NCI-H187 (cell line): ENCODE measurements around the gene SRPK2.

Experiments
- DNase-seq, 2 experiments: peaks; one replicate each; lab custom pipeline; 2025; lab: John Stamatoyannopoulos, UW

The SRPK2 gene

GRCh38 chr7:105133986-105134655 is 254.6 kb downstream of the SRPK2 start:
- no peak for DNase-seq

- DNase-seq: no peak
Measured at GRCh38 chr7:105133358-105133757, 255.4 kb downstream of the SRPK2 start.

GRCh38 chr7:105132835-105133234 is 255.9 kb downstream of the SRPK2 start:
- no peak for DNase-seq

GRCh38 chr7:105132335-105132734 is 256.4 kb downstream of the SRPK2 start:
- no peak for DNase-seq

GRCh38 chr7:105131890-105132289 is 256.8 kb downstream of the SRPK2 start:
- no peak for DNase-seq

- DNase-seq: no peak
Measured at GRCh38 chr7:105131033-105131656, 257.6 kb downstream of the SRPK2 start.

GRCh38 chr7:105130580-105130979 is 258.1 kb downstream of the SRPK2 start:
- DNase-seq: no peak

GRCh38 chr7:105130048-105130447 is 258.7 kb downstream of the SRPK2 start:
- DNase-seq: no peak

GRCh38 chr7:105127179-105127578 is 261.5 kb downstream of the SRPK2 start:
- no peak for DNase-seq

GRCh38 chr7:105126436-105126975 is 262.2 kb downstream of the SRPK2 start:
- DNase-seq: no peak

GRCh38 chr7:105125745-105126144 is 263.0 kb downstream of the SRPK2 start:
- no peak for DNase-seq

GRCh38 chr7:105122619-105123018 is 266.1 kb downstream of the SRPK2 start:
- DNase-seq: no peak

- DNase-seq: no peak
Measured at GRCh38 chr7:105118612-105119600, 269.8 kb downstream of the SRPK2 start.

GRCh38 chr7:105112440-105113418 is 276.0 kb downstream of the SRPK2 start:
- no peak for DNase-seq

GRCh38 chr7:105107458-105107857 is 281.3 kb downstream of the SRPK2 start:
- DNase-seq: no peak

GRCh38 chr7:105106473-105106872 is 282.2 kb downstream of the SRPK2 start:
- DNase-seq: no peak

- no peak for DNase-seq
Measured at GRCh38 chr7:105105579-105105978, 283.1 kb downstream of the SRPK2 start.

GRCh38 chr7:105102557-105103352 is 286.0 kb downstream of the SRPK2 start:
- no peak for DNase-seq

- DNase-seq: no peak
Measured at GRCh38 chr7:105101864-105102263, 286.9 kb downstream of the SRPK2 start.

- no peak for DNase-seq
Measured at GRCh38 chr7:105098863-105099515, 289.7 kb downstream of the SRPK2 start.
